H9 (cell line): ENCODE results near the gene ASCC1. TPM values are rescaled to one million over a fixed set of nuclear protein-coding genes. Genes with fewer than 3 reads are reported as not detected.
A peak's percentile ranks its signal among the peaks of the same experiment; 100 is the strongest.

Experiments
- DNase-seq: peaks from one replicate; pipeline ENCODE4 v3.0.0-alpha.2; 2017
- H2AFZ ChIP-seq: one replicate; pipeline ENCODE4 v1.6.1; 2013; ENCODE audit warnings: mild to moderate bottlenecking, low read length, control low read depth, moderate library complexity
- H2AK5ac ChIP-seq: 2 replicates; pipeline ENCODE4 v1.6.1; 2013; ENCODE audit warnings: low read length, control low read depth, mixed read lengths; ENCODE audit not compliant: insufficient read length
- H2BK120ac ChIP-seq: one replicate; pipeline ENCODE4 v1.6.1; 2013; ENCODE audit warnings: low read depth, mild to moderate bottlenecking, low read length, control low read depth, inconsistent platforms; ENCODE audit not compliant: poor library complexity, severe bottlenecking
- H2BK12ac ChIP-seq: 2 replicates; pipeline ENCODE4 v1.6.1; 2013; ENCODE audit warnings: low read length, control low read depth, mixed read lengths, low read depth; ENCODE audit not compliant: insufficient read length
- H2BK15ac ChIP-seq: 2 replicates; pipeline ENCODE4 v1.6.1; 2013; ENCODE audit warnings: low read depth, low read length, control low read depth
- H2BK20ac ChIP-seq: one replicate; pipeline ENCODE4 v1.6.1; 2013; ENCODE audit warnings: low read depth, mild to moderate bottlenecking, low read length, control low read depth, inconsistent platforms; ENCODE audit not compliant: poor library complexity, severe bottlenecking
- H2BK5ac ChIP-seq: 2 replicates; pipeline ENCODE4 v1.6.1; 2013; ENCODE audit warnings: low read length, control low read depth, mixed read lengths; ENCODE audit not compliant: insufficient read length
- H3K14ac ChIP-seq: 2 replicates; pipeline ENCODE4 v1.6.1; 2013; ENCODE audit warnings: low read length, control low read depth; ENCODE audit not compliant: insufficient read depth
- H3K18ac ChIP-seq: 2 replicates; pipeline ENCODE4 v1.6.1; 2013; ENCODE audit warnings: low read depth, mild to moderate bottlenecking, mixed read lengths, low read length, control low read depth; ENCODE audit not compliant: insufficient read length
- H3K23ac ChIP-seq: 2 replicates; pipeline ENCODE4 v1.6.1; 2013; ENCODE audit warnings: low read length, control low read depth, mixed read lengths, low read depth; ENCODE audit not compliant: insufficient read length
- H3K23me2 ChIP-seq: 2 replicates; pipeline ENCODE4 v1.6.1; 2013; ENCODE audit warnings: low read depth, mild to moderate bottlenecking, mixed read lengths, low read length, control low read depth; ENCODE audit not compliant: insufficient read length, poor library complexity, severe bottlenecking
- H3K27ac ChIP-seq: 2 replicates; pipeline ENCODE4 v1.5.1; 2013; ENCODE audit warnings: low read length, control low read depth, mixed read lengths, low read depth; ENCODE audit not compliant: insufficient read length
- H3K27me3 ChIP-seq: 2 replicates; pipeline ENCODE4 v1.6.1; 2013; ENCODE audit warnings: low read length, control low read depth, inconsistent platforms; ENCODE audit not compliant: insufficient read depth
- H3K4ac ChIP-seq: 2 replicates; pipeline ENCODE4 v1.6.1; 2013; ENCODE audit warnings: low read depth, mild to moderate bottlenecking, control low read depth, inconsistent platforms, low read length, moderate library complexity
- H3K4me1 ChIP-seq: 2 replicates; pipeline ENCODE4 v1.6.1; 2013; ENCODE audit warnings: low read length, control low read depth, inconsistent platforms; ENCODE audit not compliant: insufficient read depth
- H3K4me2 ChIP-seq: 2 replicates; pipeline ENCODE4 v1.6.1; 2013; ENCODE audit warnings: low read length, control low read depth, mixed read lengths; ENCODE audit not compliant: insufficient read length, insufficient read depth
- H3K56ac ChIP-seq: 2 replicates; pipeline ENCODE4 v1.6.1; 2013; ENCODE audit warnings: low read depth, mild to moderate bottlenecking, mixed read lengths, low read length, control low read depth; ENCODE audit not compliant: insufficient read length
- H3K79me1 ChIP-seq: 2 replicates; pipeline ENCODE4 v1.6.1; 2013; ENCODE audit warnings: low read depth, mild to moderate bottlenecking, moderate library complexity, low read length, control low read depth, inconsistent platforms; ENCODE audit not compliant: insufficient read depth, poor library complexity, severe bottlenecking
- H3K79me2 ChIP-seq: 2 replicates; pipeline ENCODE4 v1.6.1; 2013; ENCODE audit warnings: low read length, control low read depth, inconsistent platforms; ENCODE audit not compliant: insufficient read depth
- H3K9ac ChIP-seq: 2 replicates; pipeline ENCODE4 v1.6.1; 2013; ENCODE audit warnings: low read length, control low read depth, mixed read lengths; ENCODE audit not compliant: insufficient read length; ENCODE audit errors: extremely low read depth
- H3K9me3 ChIP-seq: one replicate; pipeline ENCODE4 v1.6.1; 2013; ENCODE audit warnings: low read depth, low read length, inconsistent platforms; ENCODE audit not compliant: control insufficient read depth
- H3T11ph ChIP-seq: one replicate; pipeline ENCODE4 v1.6.1; 2013; ENCODE audit warnings: mild to moderate bottlenecking, low read length, control low read depth, inconsistent platforms
- H4K20me1 ChIP-seq: one replicate; pipeline ENCODE4 v1.6.1; 2013; ENCODE audit not compliant: control insufficient read depth, insufficient read length, insufficient read depth
- H4K5ac ChIP-seq: 2 replicates; pipeline ENCODE4 v1.6.1; 2013; ENCODE audit warnings: low read depth, mild to moderate bottlenecking, mixed read lengths, low read length, control low read depth; ENCODE audit not compliant: insufficient read length
- H4K8ac ChIP-seq: replicated peaks from 2 replicates; pipeline ENCODE4 v1.6.1; 2013; ENCODE audit warnings: low read length, control low read depth, mixed read lengths, low read depth; ENCODE audit not compliant: insufficient read length
- H4K91ac ChIP-seq: 2 replicates; pipeline ENCODE4 v1.6.1; 2013; ENCODE audit warnings: low read depth, mild to moderate bottlenecking, moderate library complexity, mixed read lengths, low read length, control low read depth; ENCODE audit not compliant: insufficient read length
- H3K27ac Mint-ChIP-seq, 3 experiments: 2 replicates in 2 of 3; 3 replicates in 1 of 3; pipeline ENCODE4 v1.8.0; 2020 to 2021; ENCODE audit warnings: mixed read lengths in 3 of 3, mild to moderate bottlenecking in 1 of 3, moderate library complexity in 1 of 3
- H3K27me3 Mint-ChIP-seq: 2 replicates; pipeline ENCODE4 v1.8.0; 2021; ENCODE audit warnings: low read depth, mild to moderate bottlenecking, moderate library complexity, mixed read lengths
- H3K36me3 Mint-ChIP-seq, 3 experiments: 2 replicates in 2 of 3; 3 replicates in 1 of 3; pipeline ENCODE4 v1.8.0; 2020 to 2021; ENCODE audit warnings: low read depth in 3 of 3, mixed read lengths in 3 of 3; ENCODE audit not compliant: insufficient read depth in 1 of 3
- H3K4me1 Mint-ChIP-seq, 2 experiments: 2 replicates each; pipeline ENCODE4 v1.8.0; 2020; ENCODE audit warnings: mixed read lengths in 2 of 2
- H3K4me3 Mint-ChIP-seq, 2 experiments: 2 replicates in 1 of 2; 3 replicates in 1 of 2; pipeline ENCODE4 v1.8.0; 2020 to 2021; ENCODE audit warnings: mild to moderate bottlenecking in 2 of 2, mixed read lengths in 2 of 2, moderate library complexity in 1 of 2
- H3K9me3 Mint-ChIP-seq, 2 experiments: 2 replicates in 1 of 2; 3 replicates in 1 of 2; pipeline ENCODE4 v1.8.0; 2020; ENCODE audit warnings: mild to moderate bottlenecking in 2 of 2, mixed read lengths in 2 of 2, moderate library complexity in 1 of 2
- CTCF ChIP-seq: fragments of 200-600 bp; sonication (generic); conservative IDR thresholded peaks from 3 replicates; pipeline ENCODE4 v1.8.0; 2021; ENCODE audit warnings: antibody characterized with exemption, mild to moderate bottlenecking
- WGBS: extraction: QIAGEN DNeasy Blood & Tissue Kit; methylation state at CpG from one replicate; pipeline ENCODE4 v1.1.7; 2013; ENCODE audit warnings: missing lambda C conversion rate, low lambda C conversion rate, mixed read lengths; ENCODE audit not compliant: insufficient read length; ENCODE audit errors: extremely low coverage; 5-methylcytosine and 5-hydroxymethylcytosine counted together
- total RNA-seq: library from RNA; stranded (reverse); gene quantifications from 2 replicates; pipeline ENCODE4 v1.2.1, GENCODE V29; 2021

Gene ASCC1
- total RNA-seq, 1 experiment from 2014 or later, result 41.2 TPM

GRCh38 chr10:72241691-72242252 is 25.7 kb upstream of the ASCC1 start:
- Histone ChIP-seq H3K18ac (no peak overlapping the region), H4K8ac (no peak overlapping the region), H3K56ac (no peak overlapping the region), H2AFZ (no peak overlapping the region), H2BK120ac (no peak overlapping the region), H3K79me2 (no peaks in the 10 kb centered on the region), H4K91ac (no peak overlapping the region), H3K4ac (no peak overlapping the region), H3K27me3 (no peaks in the 10 kb centered on the region), H2BK20ac (no peak overlapping the region), H2BK15ac (no peak overlapping the region), H4K5ac (no peak overlapping the region), H2BK5ac (no peak overlapping the region), H2BK12ac (no peak overlapping the region), H3K14ac (no peak overlapping the region), H3K23ac (no peak overlapping the region), H3K4me1 (no peaks in the 10 kb centered on the region; the same call in 1 of the 2 replicates), H3T11ph (no peak overlapping the region), H3K9me3 (no peaks in the 10 kb centered on the region), H3K23me2 (no peaks in the 10 kb centered on the region), H4K20me1 (no peaks in the 10 kb centered on the region), H3K79me1 (no peaks in the 10 kb centered on the region), H3K4me2 (no peak overlapping the region), H3K9ac (no peak overlapping the region), H3K27ac (no peak overlapping the region), H2AK5ac (no peak overlapping the region)
- Mint-ChIP-seq H3K9me3 (no peaks in the 10 kb centered on the region), H3K4me3 (no peak overlapping the region), H3K4me1 (peaks cover 14 to 21% of the 10 kb centered on the region in 2 experiments), H3K27ac (peak overlapping the region; percentile 5 to 64 (median 54); a peak in 2 of 7 replicates), H3K27me3 (no peaks in the 10 kb centered on the region), H3K36me3 (no peaks in the 10 kb centered on the region)
- TF ChIP-seq CTCF, result no peak
- no CpG with 5 or more reads among the region's 8 CpGs for WGBS
- no peak for DNase-seq
